RPMI8226 (cell line): ENCODE measurements around the gene CPNE4.
"Not testable (repeated sequence)": the region's sequence is repeated elsewhere in the genome, so short reads cannot be mapped to it uniquely, and the experiment has no call there.

ENCODE experiments used
- DNase-seq: peaks from one replicate; pipeline ENCODE4 v3.0.0-alpha.2; 2015

CPNE4 gene

DNA sequence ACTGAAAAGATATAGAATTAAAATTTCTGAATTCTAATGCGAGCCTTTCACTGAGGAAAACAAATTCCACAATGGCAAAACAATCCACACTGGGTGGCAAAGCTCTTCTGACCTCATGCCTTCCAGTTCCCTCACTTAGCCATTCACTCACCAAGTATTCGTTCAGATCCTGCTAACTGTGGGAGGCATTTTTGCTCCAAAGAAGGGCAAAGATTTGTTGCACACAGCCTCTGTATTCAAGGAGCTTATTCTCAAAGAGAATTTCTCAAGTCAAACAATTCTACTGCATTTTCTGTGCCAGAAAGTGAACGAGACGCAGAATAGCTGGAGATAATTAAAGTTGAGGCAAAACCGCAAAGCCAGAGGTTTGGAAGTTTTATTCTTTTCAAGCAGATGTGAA lies 77.3 kb downstream of the CPNE4 start:
- DNase-seq: no peak

DNA sequence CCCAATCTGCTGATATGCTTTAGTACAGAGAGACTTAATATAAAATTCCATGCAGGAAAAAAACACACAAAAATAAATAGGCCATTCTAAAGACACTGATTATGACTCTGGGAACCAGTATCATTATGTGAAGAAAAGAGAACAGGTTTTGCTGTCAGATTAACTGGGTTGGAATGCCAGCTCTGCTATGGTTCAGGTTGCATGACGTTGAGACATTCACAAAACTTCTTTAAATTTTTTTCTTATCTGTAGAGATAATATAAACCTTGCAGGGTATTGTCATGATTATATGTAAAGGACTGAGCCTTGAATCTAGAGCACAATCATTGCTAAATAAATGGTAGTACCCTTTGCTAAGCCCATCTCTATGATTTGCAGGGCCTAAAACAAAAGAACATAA lies 86.0 kb downstream of the CPNE4 start:
- DNase-seq: no peak

DNA sequence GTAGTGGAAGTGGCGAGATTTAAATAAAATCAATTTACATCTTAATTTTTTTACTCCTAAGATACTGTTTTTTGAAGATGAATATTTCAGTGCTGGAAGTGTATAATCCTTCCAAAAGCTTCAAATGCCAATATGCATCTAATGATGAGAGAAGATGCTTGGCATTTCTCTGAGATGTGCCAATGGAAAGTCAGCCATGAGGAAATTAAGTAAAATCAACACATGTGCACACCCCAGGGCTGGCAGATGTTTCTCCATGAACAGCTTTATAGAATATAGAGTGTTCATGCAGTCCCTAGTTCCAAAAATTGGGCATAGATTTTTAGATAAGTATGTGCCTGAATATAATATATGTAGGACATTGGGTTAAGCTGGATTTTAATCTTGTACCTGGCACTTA lies 90.1 kb downstream of the CPNE4 start:
- no peak for DNase-seq

DNA sequence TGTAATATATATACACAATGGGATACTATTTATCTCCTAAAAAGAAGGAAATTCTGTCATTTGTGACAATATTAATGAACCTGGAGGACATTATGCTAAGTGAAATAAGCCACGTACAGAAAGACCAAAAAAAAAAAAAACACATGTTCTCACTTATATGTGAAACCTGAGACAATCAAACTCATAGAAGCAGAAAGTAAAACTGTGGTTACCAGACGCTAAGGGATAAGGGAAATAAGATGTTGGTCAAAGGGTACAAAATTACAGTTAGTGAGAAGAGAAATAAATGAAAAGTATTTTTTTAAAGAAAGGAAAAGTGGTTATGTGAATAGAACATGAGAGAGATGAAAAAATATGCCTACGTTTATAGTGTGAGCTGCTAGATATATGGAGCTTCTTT lies 101.1 kb downstream of the CPNE4 start:
- DNase-seq: no peak

DNA sequence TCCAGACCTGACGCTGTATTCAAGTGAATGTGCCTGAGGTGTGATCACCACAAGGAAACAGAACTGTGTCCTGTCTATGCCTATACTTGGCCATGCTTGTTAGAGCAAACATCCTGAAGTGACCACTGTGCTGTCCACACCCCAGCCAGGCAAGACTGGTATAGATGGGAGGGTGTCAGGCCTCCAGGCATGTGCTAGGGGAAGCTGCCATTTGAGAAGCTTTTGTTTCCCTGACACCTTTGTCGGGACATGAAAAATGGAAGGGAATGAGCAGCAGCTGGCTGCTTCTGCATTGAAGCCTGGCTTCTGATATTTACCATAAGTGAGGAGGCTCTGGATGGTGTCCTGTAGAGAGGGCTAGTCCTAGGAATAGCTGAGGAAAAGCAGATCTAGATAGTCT lies 106.2 kb downstream of the CPNE4 start:
- DNase-seq: no peak

DNA sequence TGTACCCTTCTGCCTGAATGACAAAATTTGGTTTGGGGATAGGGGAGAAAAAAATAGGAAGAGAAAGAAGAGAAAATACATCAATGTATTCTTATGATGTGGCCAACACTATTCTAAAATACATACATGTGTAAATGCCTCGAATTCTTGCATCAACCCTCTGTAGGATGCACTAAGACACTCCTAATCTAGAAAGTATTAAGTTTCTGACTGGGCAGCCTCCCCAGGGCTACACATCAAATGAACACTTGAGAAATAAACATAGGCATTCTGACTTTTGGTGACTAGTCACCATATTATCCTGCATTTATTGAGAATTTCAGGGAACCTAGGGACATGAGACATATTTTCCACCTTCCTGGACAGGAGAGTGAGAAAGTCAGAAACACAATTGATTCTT lies 109.2 kb downstream of the CPNE4 start:
- no peak for DNase-seq

DNA sequence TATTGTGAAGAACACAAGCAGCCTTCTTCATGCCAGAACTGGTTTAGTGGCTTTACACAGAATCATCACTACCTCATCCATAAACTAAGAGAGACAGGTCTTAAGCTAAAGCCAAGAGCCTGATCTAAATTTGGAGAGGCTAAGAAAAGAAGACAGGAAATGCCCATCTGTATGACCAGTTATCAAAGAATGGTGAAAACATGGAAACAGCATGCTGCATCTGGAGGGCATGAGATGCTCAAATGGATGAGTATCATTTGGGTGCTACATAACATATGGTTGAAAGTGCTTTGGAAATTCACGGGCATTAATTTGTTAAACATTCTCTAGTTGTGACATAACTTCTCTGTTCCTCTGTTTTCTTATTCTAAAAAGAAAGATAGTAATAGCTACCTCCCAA lies 112.5 kb downstream of the CPNE4 start:
- no peak for DNase-seq

DNA sequence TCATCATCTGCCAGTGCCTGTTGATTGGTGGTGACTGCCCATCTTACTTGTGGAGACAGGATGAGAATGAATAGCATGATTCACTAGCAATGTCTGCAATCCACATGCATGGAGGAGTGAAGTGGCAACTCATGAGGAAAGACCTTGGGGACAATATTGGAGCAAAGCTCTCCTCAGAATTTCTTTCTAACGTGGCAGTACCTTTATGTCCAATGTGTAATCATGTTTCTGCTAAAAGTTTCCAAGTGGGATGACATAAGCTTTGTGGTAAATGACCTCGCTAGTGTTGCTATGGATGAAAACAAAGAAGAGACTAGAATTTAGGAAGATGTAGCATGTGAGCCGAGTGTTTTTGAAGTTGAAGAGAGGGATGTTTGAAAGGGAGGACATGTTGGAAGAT lies 117.8 kb downstream of the CPNE4 start:
- DNase-seq: no peak

DNA sequence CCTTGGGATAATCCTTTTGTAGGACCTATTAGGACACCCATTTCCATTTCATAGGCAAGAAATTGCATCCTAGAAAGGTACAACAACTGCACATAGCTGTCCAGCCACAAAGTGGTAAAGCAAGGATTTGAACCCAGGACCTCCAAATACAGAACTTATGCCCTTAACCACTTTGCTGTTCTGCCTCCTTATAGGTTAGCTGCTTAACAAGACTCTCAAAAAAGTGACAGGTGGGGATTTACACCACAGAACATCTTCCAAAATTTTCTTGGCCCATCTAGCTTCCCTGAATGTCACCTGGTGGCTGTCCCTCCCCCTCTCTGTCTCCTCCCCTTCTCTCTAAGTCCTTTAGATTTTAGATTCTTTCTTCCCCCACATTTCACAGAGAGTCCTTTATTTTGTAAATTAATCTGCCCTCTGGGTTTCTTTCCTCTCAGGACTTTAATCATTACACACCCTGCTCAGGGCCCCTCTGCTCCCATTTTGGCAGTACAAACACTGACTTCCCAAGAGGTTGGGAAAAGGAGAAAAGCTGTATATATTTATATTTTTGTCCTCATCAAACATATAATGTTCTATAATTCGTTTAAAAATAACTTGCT lies 120.6 kb downstream of the CPNE4 start:
- DNase-seq: no peak

DNA sequence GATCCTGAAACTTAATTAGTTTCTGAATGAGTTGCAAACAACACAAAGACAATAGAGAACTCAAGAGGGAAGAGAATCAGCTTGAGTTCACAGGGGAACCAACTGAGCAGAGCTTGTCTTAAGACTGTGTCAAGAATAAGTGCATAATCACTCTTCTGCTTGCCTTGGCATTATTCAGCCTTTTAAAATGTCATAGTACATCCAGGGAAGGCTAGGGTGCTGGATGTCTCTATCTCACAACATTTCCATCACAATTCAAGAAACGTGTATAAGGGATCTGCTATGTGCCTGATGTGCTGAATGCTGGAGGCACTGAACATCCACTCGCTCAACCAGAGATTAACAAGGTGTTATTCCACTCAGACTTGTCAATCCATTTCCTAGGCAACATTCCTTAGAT lies 122.6 kb downstream of the CPNE4 start:
- no peak for DNase-seq

DNA sequence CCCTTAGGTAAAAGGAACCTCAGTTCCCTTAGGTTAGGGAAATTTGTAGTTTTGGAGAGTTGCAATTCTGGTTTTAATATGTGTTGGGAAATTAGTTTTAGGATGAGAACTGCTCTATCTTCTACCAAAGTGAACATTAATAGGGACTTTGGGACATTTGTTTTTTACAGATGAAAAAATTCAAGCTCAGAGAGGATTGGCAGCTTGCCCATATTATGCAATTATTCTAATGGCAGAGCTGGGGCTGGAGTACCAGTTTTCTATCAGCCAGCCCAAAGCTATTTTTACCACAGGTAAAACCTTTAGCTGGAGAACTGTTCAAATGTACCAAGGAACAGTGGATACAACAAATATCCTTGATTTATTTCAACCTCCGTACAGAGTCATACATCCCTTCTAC lies 127.0 kb downstream of the CPNE4 start:
- DNase-seq: no peak

DNA sequence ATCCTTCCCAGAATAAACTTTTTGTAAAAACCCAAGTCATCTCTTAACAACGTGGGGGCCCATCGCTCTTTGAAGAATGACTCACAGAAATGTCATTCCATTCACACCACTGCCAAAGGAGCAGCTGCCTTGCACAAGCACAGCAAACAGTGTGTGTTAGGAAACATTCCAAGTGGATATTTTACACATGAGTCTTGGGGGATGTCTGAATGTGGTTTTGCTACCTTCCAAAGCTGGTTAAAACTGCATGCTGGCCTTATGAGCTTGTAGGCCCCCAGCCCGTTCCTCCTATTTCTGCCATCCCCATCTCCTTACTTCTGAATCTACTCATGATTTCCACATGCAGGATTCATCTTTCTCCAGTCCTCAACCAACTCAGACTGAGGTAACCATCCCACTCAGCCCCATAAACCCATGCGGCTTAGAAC lies 130.8 kb downstream of the CPNE4 start:
- DNase-seq: no peak

DNA sequence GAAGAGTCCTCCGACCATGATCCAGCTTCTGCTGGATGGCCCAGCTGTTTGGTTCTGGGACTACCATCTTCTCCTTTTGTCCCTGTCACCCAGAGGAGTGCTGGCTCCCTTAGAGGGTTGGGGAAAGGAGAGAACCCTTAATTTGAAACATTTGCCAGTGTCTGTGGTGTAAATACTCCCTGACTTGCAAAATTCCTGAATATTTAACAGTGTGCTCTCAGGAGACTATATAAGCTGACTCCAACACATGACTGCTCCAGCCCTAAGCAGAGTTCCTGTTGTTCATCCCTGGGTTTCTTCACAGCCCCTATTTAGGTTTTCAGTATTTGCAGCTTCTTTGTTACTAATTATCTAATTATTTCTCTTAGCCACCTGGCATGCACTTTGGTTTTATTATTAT lies 133.1 kb downstream of the CPNE4 start:
- no peak for DNase-seq

DNA sequence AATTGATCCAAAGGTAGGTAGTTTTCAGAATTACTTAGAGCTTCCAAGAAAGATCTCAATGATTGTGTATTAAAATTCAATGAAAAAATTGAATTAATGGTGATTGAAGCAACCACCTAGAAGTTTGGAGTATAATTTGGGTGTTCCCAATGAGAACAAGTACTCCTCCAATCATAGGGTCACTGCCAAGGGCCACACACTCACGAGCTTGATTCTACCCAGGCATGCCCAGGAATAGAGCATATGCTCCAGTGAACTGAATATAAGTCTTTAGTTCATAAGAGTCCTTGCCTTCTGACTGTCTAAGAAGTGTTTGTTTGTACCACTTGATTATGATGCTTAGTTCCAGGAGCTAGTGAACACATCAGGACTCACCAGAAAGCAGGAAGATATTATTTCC lies 133.9 kb downstream of the CPNE4 start:
- no peak for DNase-seq

DNA sequence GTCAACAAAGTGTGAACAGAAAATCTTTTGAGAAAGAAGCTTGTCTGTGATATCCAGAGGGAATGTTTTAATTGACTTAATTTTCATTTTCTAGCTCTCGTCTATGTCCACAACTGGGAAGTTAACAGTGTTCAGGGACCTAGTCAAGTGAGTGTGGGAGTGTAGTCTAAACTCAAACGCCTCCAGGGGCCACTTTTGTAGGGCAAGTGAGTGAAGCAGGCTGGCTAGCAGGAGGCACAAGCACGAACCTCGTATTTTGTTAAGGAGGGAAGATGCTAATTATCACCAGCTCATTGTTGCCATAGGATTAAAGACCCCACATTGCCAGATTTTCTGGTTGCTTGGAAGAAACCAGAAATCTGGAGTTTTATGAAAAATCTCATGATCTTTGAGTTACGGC lies 135.8 kb downstream of the CPNE4 start:
- no peak for DNase-seq

DNA sequence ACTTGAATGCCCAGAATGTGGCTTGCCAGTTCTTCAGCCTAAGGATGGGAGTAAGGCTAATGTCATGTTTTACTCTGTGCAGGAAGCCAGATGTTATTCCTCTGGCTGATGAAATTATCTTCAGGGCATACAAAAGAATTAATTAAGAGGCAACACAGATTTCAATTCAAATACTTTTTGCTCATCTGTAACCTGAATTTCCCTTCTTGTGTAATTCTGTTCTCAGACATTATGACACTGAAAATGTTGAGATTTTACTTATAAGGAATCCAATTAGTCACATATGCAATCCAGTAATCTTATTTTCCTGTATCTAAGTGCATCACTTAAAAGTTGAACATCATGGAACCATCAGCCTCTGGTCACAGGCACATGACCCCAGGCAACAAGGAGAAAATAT lies 136.5 kb downstream of the CPNE4 start:
- no peak for DNase-seq

DNA sequence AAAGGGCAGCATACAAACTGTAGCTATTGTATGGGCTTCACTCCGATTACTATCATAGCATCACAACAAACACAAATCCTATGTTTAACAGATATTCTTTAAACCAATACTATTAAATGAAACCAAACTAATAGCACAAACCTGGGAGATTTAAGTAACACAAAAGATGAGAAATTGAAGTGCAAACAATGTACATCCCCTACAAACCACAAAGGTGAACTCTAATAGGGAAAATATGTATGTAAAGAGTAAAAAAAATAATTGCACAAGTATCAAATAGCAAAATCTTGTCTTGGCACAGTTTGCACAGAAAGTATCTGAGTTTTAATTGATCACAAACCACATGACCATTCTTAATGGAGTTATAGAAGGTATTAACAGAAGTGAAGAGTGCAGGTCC lies 138.5 kb downstream of the CPNE4 start:
- no peak for DNase-seq

DNA sequence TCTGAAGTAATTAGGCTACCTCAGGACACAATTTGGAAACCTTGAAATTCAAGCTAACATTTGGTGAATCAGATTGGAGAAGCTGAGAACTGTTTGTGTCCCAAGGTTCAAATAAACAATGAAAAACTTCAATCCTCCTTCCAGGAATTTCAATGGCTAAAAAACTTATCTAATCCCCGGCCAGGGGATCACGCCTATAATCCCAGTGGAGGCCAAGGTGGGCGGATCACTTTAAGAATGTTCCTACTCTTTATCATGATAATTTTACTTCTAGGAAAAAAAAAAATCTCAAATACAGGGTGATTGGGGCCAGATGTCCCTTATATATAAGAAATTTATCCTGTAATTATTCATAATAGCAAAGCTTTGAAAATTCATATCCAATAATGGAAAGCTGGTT lies 139.0 kb downstream of the CPNE4 start:
- no peak for DNase-seq

DNA sequence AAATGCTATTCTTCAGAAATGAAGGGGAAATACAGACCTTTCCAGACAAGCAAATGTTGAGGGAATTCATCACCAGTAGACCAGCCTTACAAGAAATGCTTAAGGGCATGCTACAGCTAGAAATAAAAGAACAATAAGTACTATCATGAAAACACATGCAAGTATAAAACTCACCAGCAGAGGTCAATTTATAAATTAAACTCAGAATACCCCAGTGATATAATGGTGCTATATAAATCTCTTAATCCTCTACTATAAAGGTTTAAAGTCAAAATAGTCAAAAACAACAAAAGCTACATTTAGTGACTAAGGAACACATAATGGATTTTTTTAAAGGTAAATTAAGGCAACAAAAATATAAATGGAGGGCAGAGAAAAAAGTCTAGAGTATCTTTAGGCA lies 142.5 kb downstream of the CPNE4 start:
- no peak for DNase-seq

DNA sequence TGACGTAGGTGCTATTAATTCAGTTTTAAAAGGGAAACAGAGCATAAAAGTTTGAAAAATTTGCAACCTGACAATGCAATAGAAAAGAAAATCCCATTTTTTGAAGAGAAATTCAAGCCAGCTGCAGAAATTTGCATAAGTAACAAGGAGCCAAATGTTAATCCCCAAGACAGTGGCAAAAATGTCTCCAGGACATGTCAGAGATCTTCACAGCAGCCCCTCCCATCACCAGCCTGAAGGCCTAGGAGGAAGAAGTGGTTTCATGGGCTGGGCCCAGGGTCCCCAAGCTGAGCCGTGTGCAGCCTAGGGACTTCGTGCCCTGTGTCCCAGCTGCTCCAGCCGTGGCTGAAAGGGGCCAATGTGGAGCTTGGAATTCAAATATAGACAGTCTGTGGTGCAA lies 148.9 kb downstream of the CPNE4 start:
- not testable (repeated sequence) for DNase-seq

DNA sequence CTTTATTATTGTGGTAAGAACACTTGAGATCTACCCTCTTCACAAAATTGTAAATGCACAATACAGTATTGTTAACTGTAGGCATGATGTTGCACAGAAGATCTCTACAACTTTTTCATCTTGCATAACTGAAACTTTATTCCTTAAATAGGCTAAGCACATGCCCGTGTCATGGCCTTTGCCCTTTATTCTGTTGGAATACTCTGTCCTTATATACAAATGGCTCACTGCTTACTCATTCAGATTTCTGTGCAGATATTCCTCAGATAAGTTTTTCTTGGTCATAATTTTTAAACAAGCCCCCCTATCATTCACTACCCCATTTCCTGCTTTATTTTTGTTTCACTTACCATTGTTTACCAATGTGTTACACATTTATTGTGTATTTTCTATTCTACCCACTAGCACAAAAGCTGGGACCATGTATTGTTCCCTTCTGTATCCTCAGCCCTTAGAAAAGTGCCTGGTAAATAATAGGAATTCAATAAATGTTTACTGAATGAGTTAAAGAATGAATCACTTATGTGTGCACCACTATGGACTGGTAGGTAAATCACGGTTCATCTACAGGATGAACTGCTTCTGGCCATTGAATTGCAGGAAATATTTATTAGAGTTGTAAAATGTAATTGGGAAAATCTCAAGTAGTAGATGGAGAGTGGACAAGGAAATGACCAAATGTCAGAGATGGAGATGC lies 151.0 kb downstream of the CPNE4 start:
- DNase-seq: no peak

DNA sequence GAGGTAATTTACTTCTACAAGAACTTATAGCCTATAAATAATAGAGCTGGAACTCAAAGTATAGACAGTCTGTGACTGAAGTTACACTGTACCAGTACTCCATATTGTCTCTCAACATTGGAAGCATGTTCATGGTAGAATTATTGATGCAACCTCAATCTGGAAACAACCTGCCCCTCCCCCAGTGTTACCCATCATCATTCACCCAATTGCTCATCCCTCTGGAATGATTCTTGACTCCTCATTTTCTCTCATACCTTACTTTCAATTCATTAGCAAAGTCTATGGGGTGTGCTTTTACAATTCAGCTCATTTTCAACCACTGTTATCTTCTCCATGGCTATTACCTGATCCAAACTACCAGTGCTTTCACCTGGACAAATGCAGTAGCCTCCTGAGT lies 151.7 kb downstream of the CPNE4 start:
- DNase-seq: no peak

DNA sequence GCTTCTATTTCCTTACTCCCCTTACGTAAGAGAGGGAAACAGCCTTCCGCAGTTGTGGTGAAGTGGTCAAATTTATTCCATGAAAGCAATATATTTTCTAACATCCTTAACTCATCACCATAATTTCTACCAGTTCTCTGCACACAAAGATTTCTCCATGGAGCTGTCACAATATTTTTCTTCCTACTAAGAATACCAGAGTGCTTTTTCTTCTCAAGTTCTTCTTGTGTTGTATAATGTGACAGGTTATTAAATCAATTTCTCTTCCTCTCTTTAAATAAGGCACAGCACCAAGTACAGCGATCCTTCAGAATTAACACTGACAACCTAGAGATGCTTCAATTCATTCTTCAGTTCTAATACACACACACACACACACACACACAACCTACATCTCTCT lies 153.0 kb downstream of the CPNE4 start:
- DNase-seq: no peak

DNA sequence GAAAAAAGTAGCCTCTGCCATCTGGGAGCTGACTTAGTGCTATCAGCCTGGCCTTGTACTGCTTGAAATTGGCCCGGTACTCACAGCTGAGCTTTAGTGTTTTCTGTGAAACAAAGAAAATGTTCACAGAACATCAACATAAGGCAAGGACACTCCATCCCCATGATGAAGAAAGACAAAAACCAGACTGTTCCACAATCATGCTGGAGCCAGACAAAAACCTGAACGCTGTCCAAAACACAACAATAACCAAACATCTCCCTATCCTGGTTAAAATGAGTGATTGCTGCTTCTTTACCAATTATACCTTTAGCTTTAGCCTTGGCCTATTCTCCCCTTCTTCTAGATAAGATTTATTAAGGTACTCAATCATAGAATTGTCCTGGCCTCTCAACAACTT lies 153.9 kb downstream of the CPNE4 start:
- no peak for DNase-seq

DNA sequence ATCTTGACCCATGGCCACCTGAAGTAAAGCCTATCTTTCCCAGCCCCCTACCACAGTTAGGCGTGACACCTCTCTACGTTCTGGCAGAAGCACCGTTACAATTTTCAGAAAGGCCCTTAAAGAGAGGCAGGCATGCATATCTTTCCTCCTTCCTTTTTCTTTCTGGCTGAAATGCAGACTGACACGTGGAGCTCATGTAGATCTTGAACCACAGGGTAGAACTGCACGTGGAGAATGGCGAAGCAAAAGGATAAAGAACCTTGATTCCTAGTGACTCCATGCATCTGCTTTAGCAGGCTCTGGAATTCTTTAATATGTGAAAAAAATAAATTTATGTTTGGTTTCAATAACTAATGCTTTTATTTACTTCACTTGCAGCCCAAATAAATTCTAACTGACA lies 166.6 kb downstream of the CPNE4 start:
- no peak for DNase-seq
